ENCODE data around the gene FAM9C. TPM values are rescaled to one million over a fixed set of nuclear protein-coding genes. Genes with fewer than 3 reads are reported as not detected.
"Not testable (repeated sequence)": the region's sequence is repeated elsewhere in the genome, so short reads cannot be mapped to it uniquely, and the experiment has no call there.

FAM9C gene
- total RNA-seq, 2 experiments from 2014 or later: not detected

GRCh38 chrX:13029887-13030771 is 14.3 kb downstream of the FAM9C start:
- CTCF ChIA-PET: interaction anchor here (1.6 kb wide), 1 partner anchor 24 kb away, joined by 3 read pairs; no protein-coding TSS in a partner anchor
- H3K9me3 Mint-ChIP-seq: no peaks in the 10 kb centered on the region
- no peaks in the 10 kb centered on the region for H3K36me3 Mint-ChIP-seq (ENCODE audit: low read depth)
- intact Hi-C loops (cut with micrococcal nuclease): loop anchor here (1.0 kb wide), 1 partner anchor 45 kb away; no protein-coding TSS in a partner anchor
- peaks cover 65% of the 10 kb centered on the region for H3K4me1 Mint-ChIP-seq (ENCODE audit: low read depth)
- H3K27ac Mint-ChIP-seq: peak overlapping the region; percentile 77
- no peak for DNase-seq
- H3K27me3 Mint-ChIP-seq (ENCODE audit: low read depth): no peaks in the 10 kb centered on the region
- peak overlapping the region; percentile 52 for H3K4me3 Mint-ChIP-seq

DNA sequence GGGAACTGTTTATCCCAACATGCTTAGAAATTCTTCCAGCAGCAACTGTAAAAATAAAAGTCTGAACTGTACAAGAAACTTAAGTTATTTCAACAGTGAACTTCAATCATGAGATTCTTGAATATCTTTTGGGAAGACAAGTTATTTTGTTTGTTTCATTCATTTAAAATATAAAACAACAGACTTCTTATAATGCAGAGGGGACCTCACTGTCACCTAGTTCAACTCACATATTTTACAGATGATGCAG is 14.9 kb downstream of the FAM9C start:
- Mint-ChIP-seq H3K4me3 (peak overlapping the region; percentile 51), H3K27me3 (ENCODE audit: low read depth) (no peaks in the 10 kb centered on the region), H3K4me1 (ENCODE audit: low read depth) (peaks cover 70% of the 10 kb centered on the region), H3K27ac (peak overlapping the region; percentile 77), H3K9me3 (no peaks in the 10 kb centered on the region), H3K36me3 (ENCODE audit: low read depth) (no peaks in the 10 kb centered on the region)
- intact Hi-C loops (cut with micrococcal nuclease): no loop called here
- CTCF ChIA-PET: interaction anchor here (1.6 kb wide), 1 partner anchor 24 kb away, joined by 3 read pairs; no protein-coding TSS in a partner anchor
- no peak for DNase-seq

- CTCF ChIA-PET: interaction anchor here (0.5 kb wide), 1 partner anchor 70 kb away, joined by 3 read pairs; no protein-coding TSS in a partner anchor
These were observed 15.4 kb downstream of the FAM9C start for GRCh38 chrX:13028871-13029636.

DNA sequence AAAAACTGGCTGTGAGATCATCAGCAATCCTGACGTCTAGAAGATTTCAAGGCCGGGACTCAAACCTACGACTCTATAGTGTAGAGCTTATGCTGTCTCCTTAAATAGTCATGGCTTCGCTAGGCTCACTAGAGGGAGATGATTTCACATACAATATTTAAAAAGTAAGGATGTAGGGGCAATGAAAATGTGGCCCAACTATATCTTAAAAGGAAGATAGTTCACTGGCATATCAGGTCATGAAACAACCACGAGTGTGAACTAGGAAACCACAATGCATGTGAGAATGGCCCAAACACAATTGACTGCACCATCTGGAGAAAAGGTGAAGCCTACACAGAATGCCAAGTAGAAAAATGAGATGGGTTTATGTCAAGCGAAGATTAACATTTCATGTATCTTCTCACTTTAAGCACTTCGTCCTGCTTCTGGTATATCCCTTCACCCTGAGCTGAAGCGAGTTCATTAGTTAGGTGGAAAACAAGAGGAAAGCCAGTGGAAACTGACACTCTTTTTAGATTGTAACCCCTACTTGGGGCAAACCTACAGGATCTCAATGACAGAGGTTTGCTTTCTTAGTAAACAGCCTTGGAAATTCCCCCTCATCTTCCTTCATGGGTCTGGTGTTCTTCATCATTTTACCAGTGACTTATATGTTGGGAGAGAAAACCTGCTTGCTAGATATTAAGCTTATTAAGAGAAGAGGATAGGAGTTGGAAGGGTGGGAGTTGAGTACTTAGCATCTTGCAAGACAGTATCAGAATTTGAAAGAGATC is 17.4 kb downstream of the FAM9C start:
- CTCF ChIA-PET: no interaction called here
- peaks cover 82% of the 10 kb centered on the region for H3K4me1 Mint-ChIP-seq (ENCODE audit: low read depth)
- no peaks in the 10 kb centered on the region for H3K36me3 Mint-ChIP-seq (ENCODE audit: low read depth)
- DNase-seq: no peak
- no peaks in the 10 kb centered on the region for H3K9me3 Mint-ChIP-seq
- peak overlapping the region; percentile 65 for H3K27ac Mint-ChIP-seq
- no peak overlapping the region for H3K4me3 Mint-ChIP-seq
- intact Hi-C loops (cut with micrococcal nuclease): loop anchor here (1.0 to 2.0 kb wide), 5 partner anchors 14 to 76 kb away; no protein-coding TSS in a partner anchor
- H3K27me3 Mint-ChIP-seq (ENCODE audit: low read depth): no peaks in the 10 kb centered on the region

More at GRCh38 chrX:13028871-13029636, 15.4 kb downstream of the FAM9C start:
- no peaks in the 10 kb centered on the region for H3K27me3 Mint-ChIP-seq (ENCODE audit: low read depth)
- no peaks in the 10 kb centered on the region for H3K9me3 Mint-ChIP-seq
- H3K27ac Mint-ChIP-seq: peak overlapping the region; percentile 77
- peaks cover 73% of the 10 kb centered on the region for H3K4me1 Mint-ChIP-seq (ENCODE audit: low read depth)
- H3K4me3 Mint-ChIP-seq: peak overlapping the region; percentile 51
- H3K36me3 Mint-ChIP-seq (ENCODE audit: low read depth): no peaks in the 10 kb centered on the region
- peak; percentile 28 for DNase-seq
- intact Hi-C loops (cut with micrococcal nuclease): no loop called here

DNA sequence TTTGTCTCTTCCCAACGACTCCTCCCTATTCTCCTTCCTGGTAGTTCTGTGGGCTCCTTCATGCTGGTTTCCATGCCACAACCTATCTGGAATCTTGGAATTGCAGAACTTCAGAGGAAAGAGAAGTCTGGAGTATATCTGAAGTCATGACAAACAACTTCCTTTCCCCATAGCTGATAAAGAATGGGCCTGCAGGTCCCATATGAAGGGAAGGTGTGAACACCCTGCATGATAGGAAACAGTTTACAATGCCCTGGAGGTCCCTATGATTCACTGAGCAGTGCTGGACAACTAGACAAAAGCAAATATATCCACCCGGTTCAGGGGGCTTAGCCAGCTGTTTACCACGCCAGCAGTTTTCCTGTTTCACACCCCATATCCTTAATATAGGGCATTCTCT is 19.4 kb downstream of the FAM9C start:
- no peaks in the 10 kb centered on the region for H3K9me3 Mint-ChIP-seq
- H3K27ac Mint-ChIP-seq: peak overlapping the region; percentile 87
- H3K4me1 Mint-ChIP-seq (ENCODE audit: low read depth): peaks cover 69% of the 10 kb centered on the region
- CTCF ChIA-PET: interaction anchor here (0.6 to 1.1 kb wide), 2 partner anchors 19 to 23 kb away, joined by 3 read pairs; no protein-coding TSS in a partner anchor
- DNase-seq: no peak
- no peaks in the 10 kb centered on the region for H3K36me3 Mint-ChIP-seq (ENCODE audit: low read depth)
- intact Hi-C loops (cut with micrococcal nuclease): no loop called here
- no peak overlapping the region for H3K4me3 Mint-ChIP-seq
- H3K27me3 Mint-ChIP-seq (ENCODE audit: low read depth): no peaks in the 10 kb centered on the region

DNA sequence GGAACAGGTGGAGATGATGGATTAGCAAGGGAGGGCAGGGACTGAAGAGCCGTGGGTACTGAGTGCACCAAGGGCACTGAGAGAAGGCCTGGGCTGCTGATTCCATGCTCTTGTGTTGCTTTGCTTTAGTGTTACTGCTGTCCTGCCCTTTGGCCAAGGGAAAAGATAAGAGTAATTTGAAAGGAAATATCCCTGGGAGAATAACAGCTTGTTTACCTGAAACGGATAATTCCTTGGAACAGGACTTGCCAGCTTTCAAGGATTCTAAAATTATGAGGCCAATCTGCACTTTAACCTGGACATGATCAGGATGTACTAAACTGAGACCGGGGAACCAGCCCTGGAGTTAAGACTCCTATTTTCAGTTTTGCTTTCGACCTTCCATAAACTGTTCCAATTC is 20.4 kb downstream of the FAM9C start:
- intact Hi-C loops (cut with micrococcal nuclease): no loop called here
- CTCF ChIA-PET: interaction anchor here (1.1 kb wide), 1 partner anchor 22 kb away, joined by 3 read pairs; no protein-coding TSS in a partner anchor
- no peaks in the 10 kb centered on the region for H3K36me3 Mint-ChIP-seq (ENCODE audit: low read depth)
- no peak for DNase-seq
- H3K9me3 Mint-ChIP-seq: no peaks in the 10 kb centered on the region
- peaks cover 59% of the 10 kb centered on the region for H3K4me1 Mint-ChIP-seq (ENCODE audit: low read depth)
- no peaks in the 10 kb centered on the region for H3K27me3 Mint-ChIP-seq (ENCODE audit: low read depth)
- H3K4me3 Mint-ChIP-seq: no peak overlapping the region
- H3K27ac Mint-ChIP-seq: no peak overlapping the region

DNA sequence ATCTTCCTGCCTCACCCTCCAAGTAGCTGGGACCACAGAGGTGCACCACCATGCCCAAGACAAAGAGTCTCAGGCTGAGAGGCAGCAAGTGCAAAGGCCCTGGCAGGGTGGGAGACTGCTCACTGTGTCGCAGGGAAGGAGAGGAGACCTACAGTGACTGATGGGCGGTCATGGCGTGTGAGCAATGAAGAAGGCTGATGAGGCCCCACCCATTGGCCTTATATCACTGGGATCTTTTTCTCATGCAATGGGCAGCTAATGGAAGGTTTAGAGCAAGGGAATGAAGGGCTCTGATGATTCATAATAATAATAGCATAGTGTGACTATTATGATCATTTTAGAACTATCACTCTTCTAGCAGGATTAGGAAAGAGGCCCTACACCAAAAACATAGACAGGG is 20.9 kb downstream of the FAM9C start:
- no peaks in the 10 kb centered on the region for H3K36me3 Mint-ChIP-seq (ENCODE audit: low read depth)

DNA sequence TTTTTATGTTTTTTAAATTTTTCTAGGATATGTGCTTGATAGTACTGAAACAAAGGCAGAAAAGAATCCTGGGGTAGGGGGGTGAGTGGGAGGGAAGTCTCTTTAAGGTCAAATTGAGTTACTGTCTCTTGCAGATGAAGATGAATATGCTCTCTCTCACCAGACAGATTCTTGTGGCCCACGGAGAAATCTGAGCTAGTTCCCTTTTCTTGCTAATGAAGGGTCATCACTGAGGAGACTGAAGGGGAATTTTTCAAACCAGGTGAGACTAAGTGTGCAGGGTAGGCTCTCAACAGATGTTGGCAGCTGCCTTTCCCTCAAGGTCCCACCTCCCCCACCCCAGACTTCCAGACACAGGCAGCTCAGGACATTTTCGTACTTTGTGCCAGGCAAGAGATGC is 21.5 kb downstream of the FAM9C start:
- peak overlapping the region; percentile 13 for H3K27ac Mint-ChIP-seq
- H3K36me3 Mint-ChIP-seq (ENCODE audit: low read depth): no peaks in the 10 kb centered on the region
- no peaks in the 10 kb centered on the region for H3K9me3 Mint-ChIP-seq
- H3K27me3 Mint-ChIP-seq (ENCODE audit: low read depth): no peaks in the 10 kb centered on the region
- intact Hi-C loops (cut with micrococcal nuclease): no loop called here
- peak overlapping the region; percentile 29 for H3K4me3 Mint-ChIP-seq
- H3K4me1 Mint-ChIP-seq (ENCODE audit: low read depth): peaks cover 52% of the 10 kb centered on the region
- no peak for DNase-seq
- CTCF ChIA-PET: interaction anchor here (0.7 to 1.3 kb wide), 3 partner anchors 20 to 64 kb away, joined by 3 to 4 read pairs (median 3); no protein-coding TSS in a partner anchor

More for the DNA sequence above, 20.9 kb downstream of the FAM9C start:
- Mint-ChIP-seq H3K9me3 (no peaks in the 10 kb centered on the region), H3K4me3 (no peak overlapping the region), H3K4me1 (ENCODE audit: low read depth) (peaks cover 58% of the 10 kb centered on the region), H3K27me3 (ENCODE audit: low read depth) (no peaks in the 10 kb centered on the region), H3K27ac (no peak overlapping the region)
- intact Hi-C loops (cut with micrococcal nuclease): no loop called here
- DNase-seq: no peak
- CTCF ChIA-PET: interaction anchor here (1.2 to 1.3 kb wide), 2 partner anchors 19 to 28 kb away, joined by 3 to 4 read pairs; no protein-coding TSS in a partner anchor

DNA sequence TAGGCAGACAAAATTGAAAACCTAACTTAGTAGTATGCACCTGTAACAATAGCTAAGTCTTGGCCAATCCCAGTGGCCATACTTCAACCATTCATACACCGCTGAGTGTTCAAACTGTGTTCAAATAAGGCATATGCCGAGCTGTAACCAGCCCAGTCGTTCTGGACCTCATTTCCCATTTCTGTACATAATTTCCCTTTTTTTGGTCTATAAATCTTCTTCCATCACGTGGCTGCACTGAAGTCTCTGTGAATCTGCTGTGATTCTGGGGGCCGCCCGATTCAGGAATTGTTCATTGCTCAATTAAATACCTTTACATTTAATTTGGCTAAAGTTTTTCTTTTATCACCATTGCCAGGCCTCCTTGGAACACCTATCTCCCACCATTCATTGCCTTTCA is 27.7 kb downstream of the FAM9C start:
- H3K4me1 Mint-ChIP-seq (ENCODE audit: low read depth): peaks cover 56% of the 10 kb centered on the region
- H3K27me3 Mint-ChIP-seq (ENCODE audit: low read depth); DNase-seq; H3K36me3 Mint-ChIP-seq (ENCODE audit: low read depth); intact Hi-C loops (cut with micrococcal nuclease); H3K4me3 Mint-ChIP-seq; H3K9me3 Mint-ChIP-seq; H3K27ac Mint-ChIP-seq; CTCF ChIA-PET: not testable (repeated sequence)

- no peak for DNase-seq
- H3K4me1 Mint-ChIP-seq (ENCODE audit: low read depth): peaks cover 59% of the 10 kb centered on the region
- CTCF ChIA-PET: no interaction called here
- no peak overlapping the region for H3K27ac Mint-ChIP-seq
- H3K36me3 Mint-ChIP-seq (ENCODE audit: low read depth): no peaks in the 10 kb centered on the region
- no peaks in the 10 kb centered on the region for H3K27me3 Mint-ChIP-seq (ENCODE audit: low read depth)
- intact Hi-C loops (cut with micrococcal nuclease): no loop called here
- H3K9me3 Mint-ChIP-seq: no peaks in the 10 kb centered on the region
- H3K4me3 Mint-ChIP-seq: no peak overlapping the region
These were observed 28.7 kb downstream of the FAM9C start for GRCh38 chrX:13015536-13016236.
